Keratinocyte (primary cell): ENCODE results near the gene JAM3. TPM values are rescaled to one million over a fixed set of nuclear protein-coding genes. Genes with fewer than 3 reads are reported as not detected.

ENCODE experiments used
- DNase-seq: peaks from one replicate; pipeline ENCODE4 v3.0.0-alpha.2; 2011; ENCODE audit warnings: low read depth, missing footprints, low spot score
- FAIRE-seq: peaks from 2 replicates; lab custom pipeline; 2011; peaks lifted over from hg19 to GRCh38; lab: Jason Lieb, UNC
- H2AFZ ChIP-seq: 2 replicates; pipeline ENCODE4 v1.6.0; 2012; ENCODE audit warnings: low read length, control low read depth, inconsistent platforms; ENCODE audit not compliant: control insufficient read depth
- H3K27ac ChIP-seq: 2 replicates; pipeline ENCODE4 v1.5.1; 2011; ENCODE audit warnings: low read length; ENCODE audit not compliant: control insufficient read depth, insufficient read depth
- H3K27me3 ChIP-seq: 3 replicates; pipeline ENCODE4 v1.6.0; 2011; ENCODE audit warnings: low read length; ENCODE audit not compliant: control insufficient read depth, insufficient read depth; ENCODE audit errors: extremely low read depth
- H3K36me3 ChIP-seq, 2 experiments: 2 replicates in 1 of 2; 3 replicates in 1 of 2; pipeline ENCODE4 v1.5.1; 2011; ENCODE audit warnings: low read length in 2 of 2, mild to moderate bottlenecking in 1 of 2; ENCODE audit not compliant: control insufficient read depth in 2 of 2, insufficient read depth in 2 of 2; ENCODE audit errors: extremely low read depth in 1 of 2
- H3K4me1 ChIP-seq: 3 replicates; pipeline ENCODE4 v1.5.1; 2011; ENCODE audit warnings: low read length; ENCODE audit not compliant: control insufficient read depth, insufficient read depth; ENCODE audit errors: extremely low read depth
- H3K4me2 ChIP-seq: 3 replicates; pipeline ENCODE4 v1.6.0; 2011; ENCODE audit warnings: low read depth, low read length; ENCODE audit not compliant: control insufficient read depth, insufficient read depth; ENCODE audit errors: extremely low read depth
- H3K4me3 ChIP-seq, 3 experiments: fragments of 200-600 bp in 1 of 3; sonication (generic) in 1 of 3; 2 replicates in 2 of 3; 3 replicates in 1 of 3; pipeline ENCODE4 v1.5.1; 2011 to 2016; ENCODE audit warnings: low read length in 3 of 3, mild to moderate bottlenecking in 3 of 3, control low read depth in 2 of 3, inconsistent platforms in 1 of 3, low read depth in 1 of 3, mixed read lengths in 1 of 3, mixed run types in 1 of 3, moderate library complexity in 1 of 3; ENCODE audit not compliant: control insufficient read depth in 2 of 3, insufficient read depth in 2 of 3; ENCODE audit errors: extremely low read depth in 1 of 3
- H3K79me2 ChIP-seq: 2 replicates; pipeline ENCODE4 v1.6.0; 2012; ENCODE audit warnings: low read length; ENCODE audit not compliant: control insufficient read depth, insufficient read depth
- H3K9ac ChIP-seq: 3 replicates; pipeline ENCODE4 v1.6.0; 2011; ENCODE audit warnings: low read length; ENCODE audit not compliant: control insufficient read depth, insufficient read depth; ENCODE audit errors: extremely low read depth
- H3K9me1 ChIP-seq: 3 replicates; pipeline ENCODE4 v1.6.0; 2011; ENCODE audit warnings: low read length; ENCODE audit not compliant: control insufficient read depth, insufficient read depth; ENCODE audit errors: extremely low read depth
- H3K9me3 ChIP-seq: 2 replicates; pipeline ENCODE4 v1.5.1; 2012; ENCODE audit warnings: low read depth, low read length; ENCODE audit not compliant: control insufficient read depth
- H4K20me1 ChIP-seq: 3 replicates; pipeline ENCODE4 v1.6.0; 2011; ENCODE audit warnings: low read length; ENCODE audit not compliant: control insufficient read depth, insufficient read depth; ENCODE audit errors: extremely low read depth
- CTCF ChIP-seq, 3 experiments: IDR thresholded peaks in 1 of 3; conservative IDR thresholded peaks in 1 of 3; optimal IDR thresholded peaks in 1 of 3; 2 replicates in 2 of 3; 3 replicates in 1 of 3; pipeline versions ENCODE3 to v1.5.1; 2011; ENCODE audit warnings: low read length in 3 of 3, mild to moderate bottlenecking in 3 of 3, moderate library complexity in 2 of 3, control low read depth in 1 of 3, inconsistent platforms in 1 of 3; ENCODE audit not compliant: insufficient read depth in 2 of 3; ENCODE audit errors: extremely low read depth in 1 of 3
- EZH2 ChIP-seq: IDR thresholded peaks from one replicate; pipeline ENCODE4 v1.6.1; 2012; ENCODE audit warnings: inconsistent platforms, mild to moderate bottlenecking, low read length, moderate library complexity
- dilution Hi-C: fragments of 300-500 bp; cut with MboI; formaldehyde crosslinking; loops from one replicate; pipeline ENCODE4 v1.7.0; 2020; ENCODE audit warnings: low sequenced_read_pairs; ENCODE audit not compliant: extremely low pct_ligation_motif_present
- polyA plus RNA-seq, 5 experiments: library from polyadenylated mRNA; depleted of rRNA in 3 of 5; stranded (reverse) in 3 of 5; stranded (forward) in 1 of 5; unstranded in 1 of 5; fragments of >200 nt; gene quantifications; 1 replicate in 1 of 5; 2 replicates in 3 of 5; 3 replicates in 1 of 5; pipeline versions ENCODE4 v1.2.1 to v1.2.3, GENCODE V29; 2011 to 2012; ENCODE audit warnings: missing spikeins in 2 of 5, low read depth in 1 of 5, low replicate concordance in 1 of 5

The JAM3 gene
- polyA plus RNA-seq, 1 donor (not counting 4 experiments of a cell fraction or from before 2014, with no cell fraction given) = 11.4 TPM

- no peak for DNase-seq
- dilution Hi-C loops = no loop called here
- Histone ChIP-seq H2AFZ (no peak overlapping the region), H3K4me1 (no peaks in the 10 kb centered on the region), H3K79me2 (no peaks in the 10 kb centered on the region), H3K4me2 (no peak overlapping the region), H3K27ac (no peak overlapping the region), H3K4me3 (no peak overlapping the region), H3K36me3 (peaks cover 21 to 34% of the 10 kb centered on the region in 2 experiments), H3K9me1 (no peaks in the 10 kb centered on the region), H3K9me3 (no peaks in the 10 kb centered on the region), H4K20me1 (no peaks in the 10 kb centered on the region), H3K27me3 (no peaks in the 10 kb centered on the region), H3K9ac (no peak overlapping the region)
- no peak for FAIRE-seq
- TF ChIP-seq EZH2 (no peak), CTCF (optimal IDR thresholded peaks at IDR 0.05 in 1 of 3, IDR thresholded peaks at IDR 0.05 in 1 of 3, conservative IDR thresholded peaks at IDR 0.05 in 1 of 3; ENCODE audit: extremely low read depth in 1 of 3, insufficient read depth in 2 of 3, low read length in 3 of 3) (no peak)
Measured at GRCh38 chr11:134171951-134172350, 103.1 kb downstream of the JAM3 start.

GRCh38 chr11:134173296-134173695 is 104.4 kb downstream of the JAM3 start:
- Histone ChIP-seq H4K20me1 (no peaks in the 10 kb centered on the region), H2AFZ (no peak overlapping the region), H3K27ac (no peak overlapping the region), H3K9me1 (no peaks in the 10 kb centered on the region), H3K9ac (no peak overlapping the region), H3K9me3 (no peaks in the 10 kb centered on the region), H3K27me3 (no peaks in the 10 kb centered on the region), H3K36me3 (peaks cover 16 to 32% of the 10 kb centered on the region in 2 experiments), H3K4me1 (no peaks in the 10 kb centered on the region), H3K79me2 (no peaks in the 10 kb centered on the region), H3K4me2 (no peak overlapping the region), H3K4me3 (no peak overlapping the region)
- DNase-seq (no peak), FAIRE-seq (no peak)
- TF ChIP-seq CTCF (optimal IDR thresholded peaks at IDR 0.05 in 1 of 3, IDR thresholded peaks at IDR 0.05 in 1 of 3, conservative IDR thresholded peaks at IDR 0.05 in 1 of 3; ENCODE audit: extremely low read depth in 1 of 3, insufficient read depth in 2 of 3, low read length in 3 of 3) (no peak), EZH2 (no peak)
- dilution Hi-C loops = no loop called here
